HL-60 (cell line): ENCODE data around the gene EPHA2.

Source experiments
- CTCF ChIP-seq: IDR thresholded peaks from one replicate; pipeline ENCODE4 v1.5.1; 2011; ENCODE audit warnings: low read length, control low read depth, inconsistent platforms; ENCODE audit not compliant: insufficient read depth
- GABPA ChIP-seq: IDR thresholded peaks from 2 replicates; pipeline ENCODE4 v1.6.1; 2012; ENCODE audit warnings: low read depth
- POLR2AphosphoS5 ChIP-seq: IDR thresholded peaks from 2 replicates; pipeline ENCODE4 v1.6.1; 2012; ENCODE audit warnings: low read depth
- REST ChIP-seq: IDR thresholded peaks from 2 replicates; pipeline ENCODE4 v1.6.1; 2012; ENCODE audit warnings: low read depth; ENCODE audit not compliant: insufficient replicate concordance
- SPI1 ChIP-seq: IDR thresholded peaks from 2 replicates; pipeline ENCODE4 v1.6.1; 2012; ENCODE audit warnings: low read depth, mild to moderate bottlenecking, borderline replicate concordance

- no peak for TF ChIP-seq CTCF
- no peak for TF ChIP-seq POLR2AphosphoS5
- no peak for TF ChIP-seq GABPA
- no peak for TF ChIP-seq SPI1
- no peak for TF ChIP-seq REST
These were observed 28.1 kb downstream of the EPHA2 start for GRCh38 chr1:16127676-16128337.
